Calu3 (cell line): ENCODE data around the gene DNM2. TPM values are rescaled to one million over a fixed set of nuclear protein-coding genes. Genes with fewer than 3 reads are reported as not detected.

Experiments used
- BruUV-seq: library from RNA; stranded (reverse); fragments of 400-500 nt; replicated peaks from 2 replicates; lab custom pipeline; 2021; lab: Mats Ljungman, UMichigan
- CTCF ChIA-PET: fragments of 300-600 bp; sonication (Branson Sonifier 250); formaldehyde crosslinking; loops from one replicate; lab custom pipeline; 2022; ENCODE audit warnings: antibody characterized with exemption; lab: Charles Lee
- DNase-seq: peaks from one replicate; pipeline ENCODE4 v3.0.0; 2022
- H3K27ac Mint-ChIP-seq: one replicate; pipeline ENCODE4 v1.8.0; 2022; ENCODE audit warnings: mixed read lengths; ENCODE audit not compliant: unreplicated experiment
- H3K27me3 Mint-ChIP-seq: one replicate; pipeline ENCODE4 v1.8.0; 2022; ENCODE audit warnings: mixed read lengths; ENCODE audit not compliant: unreplicated experiment
- H3K36me3 Mint-ChIP-seq: one replicate; pipeline ENCODE4 v1.8.0; 2022; ENCODE audit warnings: mild to moderate bottlenecking, moderate library complexity, mixed read lengths; ENCODE audit not compliant: insufficient read depth, unreplicated experiment
- H3K4me1 Mint-ChIP-seq: one replicate; pipeline ENCODE4 v1.8.0; 2022; ENCODE audit warnings: mild to moderate bottlenecking, low read depth, mixed read lengths; ENCODE audit not compliant: unreplicated experiment
- H3K4me3 Mint-ChIP-seq: one replicate; pipeline ENCODE4 v1.8.0; 2022; ENCODE audit warnings: mild to moderate bottlenecking, low read depth, moderate library complexity, mixed read lengths; ENCODE audit not compliant: unreplicated experiment
- H3K9me3 Mint-ChIP-seq: one replicate; pipeline ENCODE4 v1.8.0; 2022; ENCODE audit warnings: low read depth, mixed read lengths; ENCODE audit not compliant: unreplicated experiment
- CTCF ChIP-seq: fragments of 200-600 bp; IDR thresholded peaks from one replicate; pipeline ENCODE4 v1.8.0; 2022; ENCODE audit warnings: antibody characterized with exemption; ENCODE audit not compliant: unreplicated experiment
- intact Hi-C: fragments of 100-400 bp; cut with micrococcal nuclease; formaldehyde crosslinking; loops from one replicate; pipeline ENCODE4 v1.10.0; 2022; ENCODE audit not compliant: unreplicated experiment
- total RNA-seq: library from RNA; stranded (reverse); gene quantifications from 2 replicates; pipeline ENCODE4 v1.2.3, GENCODE V29; 2022

The DNM2 gene
- total RNA-seq, 1 experiment from 2014 or later: 126 TPM

GRCh38 chr19:10797078-10797477, 79.2 kb downstream of the DNM2 start:
- Mint-ChIP-seq H3K27me3 (no peaks in the 10 kb centered on the region), H3K27ac (no peak overlapping the region), H3K4me1 (no peaks in the 10 kb centered on the region), H3K4me3 (no peak overlapping the region), H3K9me3 (no peaks in the 10 kb centered on the region), H3K36me3 (peaks cover 13% of the 10 kb centered on the region)
- CTCF ChIA-PET: no interaction called here
- intact Hi-C loops: no loop called here
- TF ChIP-seq CTCF: no peak
- BruUV-seq: no TSS peak
- no peak for DNase-seq

- no TSS peak for BruUV-seq
- Mint-ChIP-seq H3K4me1 (no peaks in the 10 kb centered on the region), H3K27ac (no peak overlapping the region), H3K36me3 (peaks cover 14% of the 10 kb centered on the region), H3K4me3 (no peak overlapping the region), H3K9me3 (no peaks in the 10 kb centered on the region), H3K27me3 (no peaks in the 10 kb centered on the region)
- no peak for DNase-seq
- intact Hi-C loops: no loop called here
- no peak for TF ChIP-seq CTCF
- CTCF ChIA-PET: no interaction called here
Measured at GRCh38 chr19:10797541-10798256, 79.8 kb downstream of the DNM2 start.

GRCh38 chr19:10800488-10800887, 82.6 kb downstream of the DNM2 start:
- Mint-ChIP-seq H3K4me1 (no peaks in the 10 kb centered on the region), H3K4me3 (no peak overlapping the region), H3K27me3 (no peaks in the 10 kb centered on the region), H3K27ac (no peak overlapping the region), H3K9me3 (no peaks in the 10 kb centered on the region), H3K36me3 (peaks cover 18% of the 10 kb centered on the region)
- no peak for DNase-seq
- CTCF ChIA-PET: no interaction called here
- TF ChIP-seq CTCF: no peak
- intact Hi-C loops: no loop called here
- no TSS peak for BruUV-seq

- H3K4me1 Mint-ChIP-seq: no peaks in the 10 kb centered on the region
- no peak for DNase-seq
- no peak overlapping the region for H3K27ac Mint-ChIP-seq
- no peaks in the 10 kb centered on the region for H3K27me3 Mint-ChIP-seq
- no peak for TF ChIP-seq CTCF
- BruUV-seq: no TSS peak
- intact Hi-C loops: no loop called here
- H3K9me3 Mint-ChIP-seq: no peaks in the 10 kb centered on the region
- CTCF ChIA-PET: no interaction called here
- peaks cover 18% of the 10 kb centered on the region for H3K36me3 Mint-ChIP-seq
- H3K4me3 Mint-ChIP-seq: no peak overlapping the region
Measured at GRCh38 chr19:10802479-10802878, 84.6 kb downstream of the DNM2 start.
